Skin of body (tissue), 2 donors: ENCODE results near the gene NTRK3. TPM values are rescaled to one million over a fixed set of nuclear protein-coding genes. Genes with fewer than 3 reads are reported as not detected.
"Not testable (repeated sequence)": the region's sequence is repeated elsewhere in the genome, so short reads cannot be mapped to it uniquely, and the experiment has no call there.

Experiments used
- DNase-seq: peaks from one replicate; lab custom pipeline; 2025; lab: John Stamatoyannopoulos, UW
- total RNA-seq: library from RNA; depleted of rRNA; stranded (reverse); fragments of >200 nt; gene quantifications from one replicate; pipeline ENCODE4 v1.2.3, GENCODE V29; 2014

The NTRK3 gene
- total RNA-seq, 1 donor from 2014 or later: 7.2 TPM

- no peak for DNase-seq
These were observed 359.6 kb downstream of the NTRK3 start for GRCh38 chr15:87896936-87897335.

DNA sequence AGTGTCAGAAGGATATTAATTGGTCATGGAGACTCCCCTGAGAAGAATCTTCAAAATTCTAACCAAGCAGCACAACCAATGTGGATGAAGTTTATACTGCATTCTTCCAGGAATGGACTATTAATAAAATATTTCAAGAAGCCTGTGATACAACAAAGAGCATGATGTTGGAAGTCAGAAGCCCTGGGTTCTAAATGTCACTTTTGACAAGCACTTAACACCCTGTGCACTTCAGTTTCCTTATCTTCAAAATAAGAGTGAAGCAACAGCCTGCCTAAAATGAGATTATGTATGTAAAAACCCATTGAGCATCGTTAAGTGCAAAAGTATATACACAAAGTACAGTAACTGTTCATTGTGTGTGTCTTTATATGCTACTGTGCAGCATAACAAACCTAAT is 369.4 kb downstream of the NTRK3 start:
- DNase-seq: no peak

DNA sequence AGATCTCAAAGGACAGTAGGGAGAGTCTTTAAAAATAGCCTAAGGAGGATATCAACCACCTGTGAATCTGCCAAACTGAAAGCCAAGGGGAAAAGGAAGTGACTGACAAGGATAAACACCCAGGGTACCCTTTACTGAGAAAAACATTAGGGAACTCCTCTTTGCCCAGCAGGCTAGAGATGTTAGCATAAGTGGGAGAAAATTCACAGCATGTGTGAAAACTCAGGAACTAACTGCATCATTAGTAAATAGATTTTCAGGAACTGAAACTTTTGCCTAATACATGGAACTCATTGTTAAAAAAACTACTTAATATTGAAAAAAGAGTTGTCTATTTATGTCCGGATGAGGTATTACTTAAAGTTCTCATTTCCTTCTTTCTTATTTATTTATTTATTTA is 375.5 kb downstream of the NTRK3 start:
- DNase-seq: no peak

GRCh38 chr15:87877822-87878542 is 378.6 kb downstream of the NTRK3 start:
- DNase-seq: no peak

DNA sequence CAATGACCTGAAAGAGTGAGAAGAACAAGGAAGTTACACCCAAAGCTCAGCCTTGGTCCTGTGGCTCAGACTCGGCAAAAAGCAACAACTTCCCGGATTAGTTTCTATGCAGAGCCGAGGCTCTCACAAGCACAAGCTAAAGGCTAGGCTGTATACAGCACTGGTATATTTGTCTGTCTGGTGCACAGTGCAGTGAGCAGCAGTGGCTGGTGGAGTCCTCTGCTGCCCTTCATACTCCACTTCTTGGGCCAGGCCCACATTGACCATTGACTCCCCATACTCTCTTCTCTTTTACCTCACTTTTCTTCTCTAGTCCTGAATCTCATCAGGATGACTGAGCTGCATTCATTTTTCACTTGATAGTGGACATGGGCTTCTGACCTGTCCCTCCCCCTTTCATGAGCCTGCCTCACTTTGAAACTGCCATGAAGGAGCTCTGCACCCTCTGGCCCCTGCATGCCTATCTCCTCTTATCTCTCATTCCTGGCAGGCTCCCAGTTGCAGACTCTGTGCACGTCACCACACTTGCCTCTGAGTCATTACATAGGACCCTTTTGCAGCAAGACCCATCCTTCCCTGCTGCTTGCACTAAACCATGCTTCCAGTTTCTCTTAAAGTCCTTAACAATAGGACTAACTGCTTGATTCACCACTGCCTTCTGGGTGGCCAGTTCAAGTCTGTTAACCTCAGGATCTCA is 379.3 kb downstream of the NTRK3 start:
- DNase-seq: no peak

- DNase-seq: peak; percentile 4
These were observed 381.4 kb downstream of the NTRK3 start for GRCh38 chr15:87874896-87875711.

DNA sequence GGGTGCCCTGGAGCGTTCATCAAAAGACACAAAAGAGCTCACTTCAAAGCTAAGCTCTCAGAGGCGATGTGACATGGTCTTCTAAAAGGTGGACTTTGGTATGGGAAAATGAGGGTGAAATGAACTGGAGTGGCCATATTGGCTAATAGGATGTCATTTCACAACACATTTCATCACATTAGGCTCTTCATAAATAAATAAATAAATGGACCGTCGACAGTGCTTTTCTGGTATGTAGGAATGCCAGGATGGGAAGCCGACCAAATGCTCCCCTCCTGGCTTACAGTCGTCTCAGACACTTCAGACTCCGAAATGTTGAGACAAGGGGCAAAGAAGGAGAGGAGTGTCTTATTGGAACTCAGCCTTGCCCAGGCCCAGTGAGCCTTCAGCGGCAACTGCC is 383.0 kb downstream of the NTRK3 start:
- no peak for DNase-seq

DNA sequence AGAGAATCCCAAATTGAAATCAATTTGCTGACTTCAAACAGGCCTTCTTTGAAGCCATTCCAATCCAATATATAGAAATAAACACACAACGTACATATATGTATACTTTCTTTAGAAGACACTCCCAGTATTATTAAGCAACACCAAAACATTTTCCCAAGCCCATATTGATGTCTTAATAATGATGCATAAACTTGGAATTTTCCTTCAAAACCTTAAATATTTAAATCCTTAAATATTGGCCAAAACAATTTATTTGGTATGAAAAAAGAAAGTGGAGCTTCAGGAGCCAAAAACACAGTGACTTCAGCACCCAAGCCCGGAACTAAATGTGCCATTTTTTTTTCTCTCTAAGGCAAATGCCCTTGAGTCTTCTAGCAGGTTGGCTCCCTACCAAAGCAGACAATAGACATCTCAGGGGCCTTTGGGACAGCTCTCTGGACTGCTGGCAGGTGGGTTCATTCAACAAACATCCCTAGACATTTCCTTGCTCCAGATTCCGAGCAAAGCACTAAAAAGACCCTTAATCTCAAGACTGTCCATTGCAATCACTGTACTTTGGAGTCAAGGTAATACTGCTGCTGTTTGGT is 384.7 kb downstream of the NTRK3 start:
- DNase-seq: no peak

DNA sequence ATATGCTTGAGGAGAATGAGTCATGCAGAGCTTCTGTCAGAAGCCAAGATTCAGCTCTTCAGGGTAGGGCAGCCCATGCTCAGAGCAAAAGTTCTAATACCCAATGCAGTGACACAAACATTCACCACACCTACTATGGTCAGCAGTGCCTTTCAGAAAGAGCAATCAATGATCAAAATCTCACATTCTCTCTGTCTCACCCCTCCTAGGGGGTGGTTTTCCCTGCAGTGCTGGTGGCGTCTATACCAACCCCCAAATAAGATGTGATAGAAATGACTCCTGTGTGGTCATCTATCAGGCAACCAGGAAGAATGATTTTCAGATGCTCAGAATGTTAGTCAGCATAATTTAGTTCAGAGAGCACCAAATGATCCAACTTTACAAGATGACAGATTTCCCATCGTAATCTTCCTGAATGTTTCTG is 385.3 kb downstream of the NTRK3 start:
- no peak for DNase-seq

DNA sequence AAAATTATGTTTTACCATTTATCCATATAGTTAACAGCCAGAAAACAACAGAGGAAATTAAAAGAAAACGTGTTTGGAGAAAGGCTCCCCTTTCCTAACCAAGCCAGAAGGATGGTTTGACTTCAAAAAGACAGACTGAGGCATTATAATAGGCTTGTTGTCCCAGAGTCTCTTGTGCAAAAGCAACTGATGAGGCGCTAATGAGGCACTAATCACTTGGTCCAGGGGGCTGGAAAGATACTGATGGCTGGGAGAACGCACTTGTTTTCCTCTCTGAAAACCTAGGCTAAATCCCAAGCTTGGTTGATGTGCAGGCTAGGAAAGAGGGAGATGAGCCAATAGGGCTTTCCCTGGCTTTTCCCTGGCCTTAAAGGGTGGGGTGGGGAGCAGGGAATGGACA is 389.6 kb downstream of the NTRK3 start:
- no peak for DNase-seq

- no peak for DNase-seq
These were observed 393.4 kb downstream of the NTRK3 start for GRCh38 chr15:87863152-87863551.

DNA sequence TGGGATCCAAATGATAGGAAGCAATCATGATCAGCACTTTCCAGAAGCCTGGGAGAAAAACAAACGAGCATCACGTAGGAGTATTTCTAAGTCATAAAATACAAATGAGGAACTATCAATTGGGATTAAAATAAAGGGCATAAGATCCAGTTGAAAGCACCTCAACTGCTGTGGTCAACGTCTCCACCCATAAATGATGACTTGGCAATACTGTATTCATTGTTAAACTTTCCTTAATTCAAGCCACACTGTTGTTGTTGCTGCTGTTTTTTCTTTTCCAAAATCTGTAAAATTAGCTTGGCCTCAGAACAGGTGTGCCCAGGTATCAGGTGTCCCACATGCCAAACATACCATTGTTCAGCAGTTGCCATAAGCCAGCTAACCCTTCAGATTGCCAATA is 395.8 kb downstream of the NTRK3 start:
- DNase-seq: no peak

- no peak for DNase-seq
These were observed 397.9 kb downstream of the NTRK3 start for GRCh38 chr15:87858651-87859050.

DNA sequence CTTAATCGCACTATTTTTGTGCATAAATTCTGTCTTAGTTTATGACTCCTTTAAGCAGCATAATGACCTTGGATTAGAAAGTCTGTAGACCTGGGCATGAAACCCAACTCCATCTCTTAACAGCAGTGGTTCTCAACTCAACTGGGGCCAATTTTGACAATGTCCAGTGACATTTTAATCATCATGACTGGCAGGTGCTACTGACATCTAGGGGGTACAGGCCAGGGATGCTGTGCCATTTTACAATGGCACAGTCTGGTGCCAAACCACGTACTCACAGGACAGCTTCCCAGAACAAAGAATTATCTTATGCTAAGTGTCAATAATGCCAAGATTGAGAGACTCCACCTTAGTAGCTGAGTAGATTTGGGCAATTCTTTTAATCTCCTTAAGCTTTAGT is 405.0 kb downstream of the NTRK3 start:
- DNase-seq: no peak

GRCh38 chr15:87850916-87851315 is 405.6 kb downstream of the NTRK3 start:
- no peak for DNase-seq

GRCh38 chr15:87849181-87849580 is 407.4 kb downstream of the NTRK3 start:
- DNase-seq: no peak

DNA sequence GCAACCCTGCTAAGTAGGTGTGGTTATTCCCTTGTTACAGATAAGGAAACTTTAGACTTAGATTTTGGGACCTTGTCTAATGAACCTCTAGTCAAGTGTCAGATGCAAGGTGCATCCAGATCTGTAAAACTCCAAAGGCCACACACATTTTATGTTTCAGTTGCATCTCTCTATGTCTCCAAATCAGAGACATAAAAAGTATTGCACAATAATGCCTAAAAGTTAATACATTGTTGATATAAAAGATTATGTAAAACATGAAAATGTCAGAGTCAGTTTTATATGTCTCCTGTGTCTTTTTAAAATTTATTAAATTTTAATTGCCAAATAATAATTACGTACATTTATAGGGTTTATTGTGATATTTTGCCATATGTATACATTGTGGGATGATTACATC is 408.5 kb downstream of the NTRK3 start:
- no peak for DNase-seq

GRCh38 chr15:87846746-87847145 is 409.8 kb downstream of the NTRK3 start:
- DNase-seq: no peak

GRCh38 chr15:87843312-87843711 is 413.2 kb downstream of the NTRK3 start:
- DNase-seq: no peak

DNA sequence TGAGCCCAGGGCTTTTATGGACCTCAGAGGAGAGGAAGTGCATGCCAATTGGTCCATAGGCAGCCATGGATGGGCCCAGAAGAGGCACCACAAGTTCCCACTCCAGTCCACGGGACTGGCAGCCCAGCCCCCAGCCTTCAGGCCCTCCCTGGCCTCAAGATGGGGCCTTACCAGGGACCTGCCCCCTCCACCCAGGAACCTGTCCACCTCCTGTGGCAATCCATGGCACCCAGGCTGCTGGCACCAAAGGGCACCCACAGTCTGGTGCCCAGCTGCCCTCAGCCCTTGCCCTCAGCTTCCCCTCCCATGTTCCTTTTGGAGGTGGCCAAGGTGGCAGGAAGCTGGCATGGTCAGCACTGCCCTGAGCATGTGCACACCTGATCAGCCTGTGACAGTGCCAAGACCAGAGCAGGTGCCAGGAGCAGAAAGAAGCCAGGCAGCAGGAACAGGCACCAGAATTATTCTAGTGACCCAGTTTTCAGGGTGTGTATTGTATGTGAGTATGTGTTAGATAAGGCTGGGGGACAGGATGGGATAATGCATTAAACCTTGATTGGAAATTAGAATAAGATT is 415.0 kb downstream of the NTRK3 start:
- no peak for DNase-seq

DNA sequence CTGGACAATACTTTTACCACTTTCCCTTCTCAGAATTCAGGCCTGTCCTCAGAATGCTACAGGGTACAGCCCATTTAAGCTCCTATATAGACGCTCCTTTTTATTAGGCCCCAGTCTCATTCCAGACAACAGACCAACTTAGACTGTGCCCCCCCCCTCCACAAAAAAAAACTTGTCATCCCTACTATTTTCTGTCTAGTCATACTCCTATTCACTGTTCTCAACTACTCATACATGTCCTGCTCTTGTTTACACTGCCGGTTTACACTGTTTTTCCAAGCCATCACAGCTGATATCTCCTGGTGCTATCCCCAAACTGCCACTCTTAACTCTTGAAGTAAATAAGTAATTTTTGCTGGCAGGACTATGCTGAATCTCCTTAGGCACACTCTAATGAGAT is 420.7 kb downstream of the NTRK3 start:
- not testable (repeated sequence) for DNase-seq

DNA sequence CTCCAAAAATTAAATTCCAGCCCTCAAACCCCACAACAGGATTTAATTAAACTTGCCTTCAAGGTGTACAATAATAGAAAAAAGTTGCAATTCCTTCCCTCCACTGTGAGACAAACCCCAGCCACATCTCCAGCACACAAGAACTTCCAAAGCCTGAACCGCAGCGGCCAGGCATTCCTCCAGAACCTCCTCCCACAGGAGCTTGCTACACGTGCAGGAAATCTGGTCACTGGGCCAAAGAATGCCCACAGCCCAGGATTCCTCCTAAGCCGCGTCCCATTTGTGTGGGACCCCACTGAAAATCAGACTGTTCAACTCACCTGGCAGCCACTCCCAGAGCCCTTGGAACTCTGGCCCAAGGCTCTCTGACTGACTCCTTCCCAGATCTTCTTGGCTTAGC is 423.2 kb downstream of the NTRK3 start:
- not testable (repeated sequence) for DNase-seq
